ENCODE data around the gene SLC23A1.

The SLC23A1 gene

DNA sequence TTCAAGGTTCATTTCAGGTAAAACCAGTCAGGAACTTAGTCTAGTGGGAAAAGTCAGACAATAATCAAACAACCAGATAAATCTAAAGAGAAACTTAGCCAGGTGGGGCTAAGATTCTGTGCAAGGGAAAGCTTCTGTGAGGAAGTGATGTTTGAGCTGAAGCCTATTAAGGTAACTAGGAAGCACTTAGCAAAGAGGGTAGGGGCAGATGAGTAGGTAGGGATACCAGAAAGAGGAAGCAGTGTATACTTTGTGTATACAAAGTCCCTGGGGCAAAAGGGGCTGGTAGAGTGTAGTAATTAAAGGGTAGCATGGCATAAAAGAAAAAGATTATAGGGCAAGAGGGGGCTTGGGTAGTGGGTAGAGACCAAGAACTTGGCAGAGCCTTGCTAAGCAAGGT lies 24.4 kb upstream of the SLC23A1 start:
- Histone ChIP-seq H3K4me3 (replicated peaks; ENCODE audit: insufficient read depth, low read length) (no peak overlapping the region), H3K27ac (replicated peaks) (no peak overlapping the region), H3K27me3 (ENCODE audit: insufficient read depth, poor library complexity, severe bottlenecking) (no peaks in the 10 kb centered on the region)
- peak in 1 of 2 experiments; percentile 21 for DNase-seq (ENCODE audit: low read depth in 1 of 2, low spot score in 1 of 2)
- peak; percentile 55; the same call in 1 of the 2 replicates for TF ChIP-seq SPI1 (IDR thresholded peaks at IDR 0.05; ENCODE audit: borderline replicate concordance, low read depth)
- TF ChIP-seq POLR2AphosphoS5 (IDR thresholded peaks at IDR 0.05; ENCODE audit: low read depth), result no peak
- no peak for TF ChIP-seq GABPA (IDR thresholded peaks at IDR 0.05; ENCODE audit: low read depth)

DNA sequence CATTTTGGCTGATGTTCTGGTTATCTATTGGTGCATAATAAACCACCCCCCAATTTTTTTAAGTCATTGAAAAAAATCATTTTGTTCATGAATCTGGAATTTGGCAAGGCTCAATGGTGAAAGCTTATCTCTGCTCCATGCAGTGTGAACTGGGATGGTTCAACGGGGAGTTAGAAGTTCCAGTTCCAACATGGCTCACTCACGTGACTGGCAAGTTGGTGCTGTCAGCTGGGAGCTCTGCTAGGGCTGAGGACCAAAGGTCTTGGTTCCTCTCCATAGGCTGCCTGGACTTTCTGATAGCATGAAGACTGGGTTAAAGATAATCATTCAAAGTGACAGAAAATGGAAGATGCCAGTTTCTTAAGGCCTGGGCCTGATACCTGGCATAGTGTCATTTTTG lies 23.9 kb upstream of the SLC23A1 start:
- H3K27ac ChIP-seq (replicated peaks), result no peak overlapping the region
- H3K4me3 ChIP-seq (replicated peaks; ENCODE audit: insufficient read depth, low read length), result no peak overlapping the region
- no peak for DNase-seq (ENCODE audit: low read depth in 1 of 2, low spot score in 1 of 2)
- TF ChIP-seq SPI1 (IDR thresholded peaks at IDR 0.05; ENCODE audit: borderline replicate concordance, low read depth) (no peak), GABPA (IDR thresholded peaks at IDR 0.05; ENCODE audit: low read depth) (no peak), POLR2AphosphoS5 (IDR thresholded peaks at IDR 0.05; ENCODE audit: low read depth) (no peak)
- TF ChIP-seq, protein P1, sequence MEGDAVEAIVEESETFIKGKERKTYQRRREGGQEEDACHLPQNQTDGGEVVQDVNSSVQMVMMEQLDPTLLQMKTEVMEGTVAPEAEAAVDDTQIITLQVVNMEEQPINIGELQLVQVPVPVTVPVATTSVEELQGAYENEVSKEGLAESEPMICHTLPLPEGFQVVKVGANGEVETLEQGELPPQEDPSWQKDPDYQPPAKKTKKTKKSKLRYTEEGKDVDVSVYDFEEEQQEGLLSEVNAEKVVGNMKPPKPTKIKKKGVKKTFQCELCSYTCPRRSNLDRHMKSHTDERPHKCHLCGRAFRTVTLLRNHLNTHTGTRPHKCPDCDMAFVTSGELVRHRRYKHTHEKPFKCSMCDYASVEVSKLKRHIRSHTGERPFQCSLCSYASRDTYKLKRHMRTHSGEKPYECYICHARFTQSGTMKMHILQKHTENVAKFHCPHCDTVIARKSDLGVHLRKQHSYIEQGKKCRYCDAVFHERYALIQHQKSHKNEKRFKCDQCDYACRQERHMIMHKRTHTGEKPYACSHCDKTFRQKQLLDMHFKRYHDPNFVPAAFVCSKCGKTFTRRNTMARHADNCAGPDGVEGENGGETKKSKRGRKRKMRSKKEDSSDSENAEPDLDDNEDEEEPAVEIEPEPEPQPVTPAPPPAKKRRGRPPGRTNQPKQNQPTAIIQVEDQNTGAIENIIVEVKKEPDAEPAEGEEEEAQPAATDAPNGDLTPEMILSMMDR (IDR thresholded peaks at IDR 0.05; ENCODE audit: insufficient read depth, low read length), result no peak
- TF ChIP-seq, protein P2, sequence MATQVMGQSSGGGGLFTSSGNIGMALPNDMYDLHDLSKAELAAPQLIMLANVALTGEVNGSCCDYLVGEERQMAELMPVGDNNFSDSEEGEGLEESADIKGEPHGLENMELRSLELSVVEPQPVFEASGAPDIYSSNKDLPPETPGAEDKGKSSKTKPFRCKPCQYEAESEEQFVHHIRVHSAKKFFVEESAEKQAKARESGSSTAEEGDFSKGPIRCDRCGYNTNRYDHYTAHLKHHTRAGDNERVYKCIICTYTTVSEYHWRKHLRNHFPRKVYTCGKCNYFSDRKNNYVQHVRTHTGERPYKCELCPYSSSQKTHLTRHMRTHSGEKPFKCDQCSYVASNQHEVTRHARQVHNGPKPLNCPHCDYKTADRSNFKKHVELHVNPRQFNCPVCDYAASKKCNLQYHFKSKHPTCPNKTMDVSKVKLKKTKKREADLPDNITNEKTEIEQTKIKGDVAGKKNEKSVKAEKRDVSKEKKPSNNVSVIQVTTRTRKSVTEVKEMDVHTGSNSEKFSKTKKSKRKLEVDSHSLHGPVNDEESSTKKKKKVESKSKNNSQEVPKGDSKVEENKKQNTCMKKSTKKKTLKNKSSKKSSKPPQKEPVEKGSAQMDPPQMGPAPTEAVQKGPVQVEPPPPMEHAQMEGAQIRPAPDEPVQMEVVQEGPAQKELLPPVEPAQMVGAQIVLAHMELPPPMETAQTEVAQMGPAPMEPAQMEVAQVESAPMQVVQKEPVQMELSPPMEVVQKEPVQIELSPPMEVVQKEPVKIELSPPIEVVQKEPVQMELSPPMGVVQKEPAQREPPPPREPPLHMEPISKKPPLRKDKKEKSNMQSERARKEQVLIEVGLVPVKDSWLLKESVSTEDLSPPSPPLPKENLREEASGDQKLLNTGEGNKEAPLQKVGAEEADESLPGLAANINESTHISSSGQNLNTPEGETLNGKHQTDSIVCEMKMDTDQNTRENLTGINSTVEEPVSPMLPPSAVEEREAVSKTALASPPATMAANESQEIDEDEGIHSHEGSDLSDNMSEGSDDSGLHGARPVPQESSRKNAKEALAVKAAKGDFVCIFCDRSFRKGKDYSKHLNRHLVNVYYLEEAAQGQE (IDR thresholded peaks at IDR 0.05; ENCODE audit: insufficient replicate concordance, low read depth), result no peak
- H3K27me3 ChIP-seq (ENCODE audit: insufficient read depth, poor library complexity, severe bottlenecking), result no peaks in the 10 kb centered on the region

DNA sequence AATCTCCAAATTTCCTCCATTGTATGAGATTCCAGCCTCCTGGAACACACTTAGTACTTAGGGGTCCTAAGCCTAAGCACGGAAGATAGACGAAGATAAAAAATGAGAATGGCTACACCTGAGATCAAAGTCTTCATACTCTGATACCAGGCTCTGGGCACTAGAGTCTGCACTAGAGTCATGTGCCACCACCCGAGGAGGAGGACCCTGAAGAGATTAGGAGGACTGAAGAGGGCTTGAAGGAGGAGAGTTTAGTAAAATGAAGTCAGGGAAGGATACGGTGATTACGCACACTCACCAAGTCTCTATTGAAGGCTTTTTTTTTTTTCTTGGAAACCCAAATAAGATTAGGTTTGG lies 21.4 kb upstream of the SLC23A1 start:
- TF ChIP-seq, protein P2 (IDR thresholded peaks at IDR 0.05; ENCODE audit: insufficient replicate concordance, low read depth), result no peak
- no peak for TF ChIP-seq SPI1 (IDR thresholded peaks at IDR 0.05; ENCODE audit: borderline replicate concordance, low read depth)
- TF ChIP-seq GABPA (IDR thresholded peaks at IDR 0.05; ENCODE audit: low read depth), result no peak
- no peak for TF ChIP-seq POLR2AphosphoS5 (IDR thresholded peaks at IDR 0.05; ENCODE audit: low read depth)
- TF ChIP-seq, protein P1 (IDR thresholded peaks at IDR 0.05; ENCODE audit: insufficient read depth, low read length), result no peak
- Histone ChIP-seq H3K27ac (replicated peaks) (peak overlapping the region; percentile 64), H3K27me3 (ENCODE audit: insufficient read depth, poor library complexity, severe bottlenecking) (no peaks in the 10 kb centered on the region), H3K4me3 (replicated peaks; ENCODE audit: insufficient read depth, low read length) (no peak overlapping the region)
- no peak for DNase-seq (ENCODE audit: low read depth in 1 of 2, low spot score in 1 of 2)

DNA sequence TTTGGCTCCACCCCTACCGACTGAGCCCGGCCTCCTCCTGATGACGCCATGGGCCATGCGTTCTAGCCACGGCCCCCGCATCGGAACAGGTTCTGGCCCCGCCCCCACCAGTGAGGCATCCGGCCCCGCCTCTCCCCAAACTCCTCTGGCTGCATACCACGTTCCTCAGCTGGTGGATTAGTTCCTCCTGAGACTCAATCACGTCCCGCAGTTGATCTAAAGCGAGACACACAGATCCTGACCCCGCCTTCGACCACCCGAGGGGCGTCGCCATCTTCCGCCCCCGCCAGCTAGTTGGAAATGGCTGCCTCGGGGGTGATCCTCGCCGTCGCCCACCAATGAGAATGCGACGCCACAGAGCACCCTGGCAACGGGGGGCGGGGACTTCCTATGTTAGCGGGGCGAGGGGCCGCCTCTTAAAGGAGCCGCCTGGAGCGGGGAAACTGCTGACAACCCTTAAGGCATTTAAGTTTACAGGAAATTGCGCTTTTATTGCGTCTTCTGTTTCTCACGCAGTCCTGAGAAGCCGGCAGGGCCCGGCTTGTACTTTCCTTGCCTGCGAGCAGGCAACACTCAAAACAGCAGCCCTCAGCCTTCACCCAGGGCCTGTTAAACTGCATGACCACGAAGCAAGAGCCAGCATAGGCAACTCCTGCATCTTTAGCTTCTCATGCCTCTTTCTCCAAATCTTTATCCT lies 20.8 kb upstream of the SLC23A1 start, which contains the start of gene SPATA24:
Gene SPATA24 (minus strand): TSS at position 303 of the 697 bp plus-strand sequence. CDS start 29 bp downstream, at position 274.
- TF ChIP-seq, protein P1 (IDR thresholded peaks at IDR 0.05; ENCODE audit: insufficient read depth, low read length), result no peak
- no peak for TF ChIP-seq SPI1 (IDR thresholded peaks at IDR 0.05; ENCODE audit: borderline replicate concordance, low read depth)
- TF ChIP-seq POLR2AphosphoS5 (IDR thresholded peaks at IDR 0.05; ENCODE audit: low read depth), result no peak
- TF ChIP-seq GABPA (IDR thresholded peaks at IDR 0.05; ENCODE audit: low read depth), result no peak
- TF ChIP-seq, protein P2 (IDR thresholded peaks at IDR 0.05; ENCODE audit: insufficient replicate concordance, low read depth), result no peak
- peak within 1 kb of the TSS; percentile 64 for H3K27ac ChIP-seq (replicated peaks)
- H3K4me3 ChIP-seq (replicated peaks; ENCODE audit: insufficient read depth, low read length), result peak within 1 kb of the TSS; percentile 50
- H3K27me3 ChIP-seq (ENCODE audit: insufficient read depth, poor library complexity, severe bottlenecking), result no peaks in the 10 kb centered on the region
- peak; percentile 77 to 93 for DNase-seq (ENCODE audit: low read depth in 1 of 2, low spot score in 1 of 2)

All from HL-60 (cell line).